HEK293 (cell line): ENCODE data around the gene BICRA.

Experiments used
- CTCF ChIA-PET: fragments of 350-600 bp; formaldehyde crosslinking; extraction: SDS; loops from one replicate; lab custom pipeline; 2021; ENCODE audit warnings: antibody characterized with exemption; lab: Yijun Ruan, JAX
- POLR2A ChIA-PET: fragments of 300-600 bp; formaldehyde crosslinking; extraction: SDS; loops from one replicate; lab custom pipeline; 2020; ENCODE audit warnings: antibody characterized with exemption, inconsistent platforms; lab: Yijun Ruan, JAX
- H3K27ac ChIP-seq: fragments of 200-500 bp; sonication (Bioruptor generic); 2 replicates; pipeline ENCODE4 v1.5.1; 2014; ENCODE audit warnings: low read depth, low read length, control low read depth, inconsistent platforms; ENCODE audit errors: extremely low read depth
- H3K36me3 ChIP-seq, 2 experiments: fragments of 200-500 bp in 1 of 2; sonication (Bioruptor generic) in 1 of 2; 1 replicate in 1 of 2; 2 replicates in 1 of 2; pipeline ENCODE4 v1.5.1; 2014 to 2017; ENCODE audit warnings: inconsistent platforms in 2 of 2, low read length in 2 of 2; ENCODE audit not compliant: control insufficient read depth in 2 of 2, insufficient read depth in 1 of 2
- H3K4me1 ChIP-seq: fragments of 200-500 bp; sonication (Bioruptor generic); 2 replicates; pipeline ENCODE4 v1.5.1; 2014; ENCODE audit warnings: mild to moderate bottlenecking, low read length, inconsistent platforms; ENCODE audit not compliant: control insufficient read depth, insufficient read depth
- H3K4me3 ChIP-seq: 2 replicates; pipeline ENCODE4 v1.5.1; 2011; ENCODE audit warnings: low read depth, mild to moderate bottlenecking, control low read depth, low read length, moderate library complexity
- H3K9me3 ChIP-seq: fragments of 200-500 bp; sonication (Bioruptor generic); 2 replicates; pipeline ENCODE4 v1.5.1; 2014; ENCODE audit warnings: low read depth, low read length, inconsistent platforms; ENCODE audit not compliant: control insufficient read depth, insufficient read depth
- GLI4 ChIP-seq: fragments of 450-650 bp; formaldehyde crosslinking; IDR thresholded peaks from 2 replicates; pipeline ENCODE4 v1.5.1; 2016; ENCODE audit warnings: missing biosample characterization, missing genetic modification characterization
- SP3 ChIP-seq: fragments of 450-650 bp; formaldehyde crosslinking; IDR thresholded peaks from 2 replicates; pipeline ENCODE4 v1.5.1; 2016; ENCODE audit warnings: missing biosample characterization, missing genetic modification characterization
- YY2 ChIP-seq: fragments of 450-650 bp; formaldehyde crosslinking; IDR thresholded peaks from 2 replicates; pipeline ENCODE4 v1.5.1; 2016; ENCODE audit warnings: missing biosample characterization, missing genetic modification characterization
- ZFP3 ChIP-seq: fragments of 450-650 bp; formaldehyde crosslinking; IDR thresholded peaks from 2 replicates; pipeline ENCODE4 v1.5.1; 2016; ENCODE audit warnings: low read depth, missing biosample characterization, missing genetic modification characterization
- ZNF121 ChIP-seq: fragments of 450-650 bp; formaldehyde crosslinking; IDR thresholded peaks from 2 replicates; pipeline ENCODE4 v1.5.1; 2016; ENCODE audit warnings: missing biosample characterization, missing genetic modification characterization
- ZNF132 ChIP-seq: fragments of 450-650 bp; formaldehyde crosslinking; IDR thresholded peaks from 2 replicates; pipeline ENCODE4 v1.5.1; 2017; ENCODE audit warnings: missing biosample characterization, missing genetic modification characterization, borderline replicate concordance
- ZNF175 ChIP-seq: fragments of 450-650 bp; formaldehyde crosslinking; IDR thresholded peaks from 2 replicates; pipeline ENCODE4 v1.5.1; 2016; ENCODE audit warnings: missing biosample characterization, missing genetic modification characterization
- ZNF239 ChIP-seq: fragments of 450-650 bp; formaldehyde crosslinking; IDR thresholded peaks from 2 replicates; pipeline ENCODE4 v1.5.1; 2016; ENCODE audit warnings: missing biosample characterization, missing genetic modification characterization
- ZNF266 ChIP-seq: fragments of 450-650 bp; formaldehyde crosslinking; IDR thresholded peaks from 2 replicates; pipeline ENCODE4 v1.5.1; 2016; ENCODE audit warnings: missing biosample characterization, missing genetic modification characterization, low read depth
- ZNF341 ChIP-seq: fragments of 450-650 bp; formaldehyde crosslinking; IDR thresholded peaks from 2 replicates; pipeline ENCODE4; 2016; ENCODE audit warnings: low read depth, missing biosample characterization, missing genetic modification characterization
- ZNF350 ChIP-seq: fragments of 450-650 bp; formaldehyde crosslinking; IDR thresholded peaks from 2 replicates; pipeline ENCODE4 v1.5.0; 2017; ENCODE audit warnings: missing biosample characterization, mild to moderate bottlenecking, missing genetic modification characterization
- ZNF529 ChIP-seq: fragments of 450-650 bp; formaldehyde crosslinking; IDR thresholded peaks from 2 replicates; pipeline ENCODE4 v1.5.1; 2017; ENCODE audit warnings: missing genetic modification characterization, missing biosample characterization; ENCODE audit not compliant: insufficient replicate concordance
- ZNF548 ChIP-seq: fragments of 450-650 bp; formaldehyde crosslinking; IDR thresholded peaks from 2 replicates; pipeline ENCODE4 v1.5.1; 2016; ENCODE audit warnings: missing biosample characterization, missing genetic modification characterization
- ZNF624 ChIP-seq: fragments of 450-650 bp; formaldehyde crosslinking; IDR thresholded peaks from 2 replicates; pipeline ENCODE4 v1.5.1; 2017; ENCODE audit warnings: missing biosample characterization, missing genetic modification characterization
- ZNF701 ChIP-seq: fragments of 450-650 bp; formaldehyde crosslinking; IDR thresholded peaks from 2 replicates; pipeline ENCODE4 v1.5.1; 2016; ENCODE audit warnings: missing biosample characterization, missing genetic modification characterization
- ZNF747 ChIP-seq: fragments of 450-650 bp; formaldehyde crosslinking; IDR thresholded peaks from 2 replicates; pipeline ENCODE4 v1.5.1; 2016; ENCODE audit warnings: missing biosample characterization, missing genetic modification characterization
- ZNF76 ChIP-seq: fragments of 450-650 bp; formaldehyde crosslinking; IDR thresholded peaks from 2 replicates; pipeline ENCODE4; 2016; ENCODE audit warnings: low read depth, missing biosample characterization, missing genetic modification characterization, borderline replicate concordance
- ZNF776 ChIP-seq: fragments of 450-650 bp; formaldehyde crosslinking; IDR thresholded peaks from 2 replicates; pipeline ENCODE4 v1.5.0; 2017; ENCODE audit warnings: missing biosample characterization, missing genetic modification characterization, borderline replicate concordance
- ZNF785 ChIP-seq: fragments of 450-650 bp; formaldehyde crosslinking; IDR thresholded peaks from 2 replicates; pipeline ENCODE4 v1.5.1; 2016; ENCODE audit warnings: missing biosample characterization, missing genetic modification characterization
- ZNF791 ChIP-seq: fragments of 450-650 bp; formaldehyde crosslinking; IDR thresholded peaks from 2 replicates; pipeline ENCODE4 v1.5.1; 2016; ENCODE audit warnings: missing biosample characterization, missing genetic modification characterization
- ZNF843 ChIP-seq: fragments of 450-650 bp; formaldehyde crosslinking; IDR thresholded peaks from 2 replicates; pipeline ENCODE4 v1.5.1; 2016; ENCODE audit warnings: missing biosample characterization, missing genetic modification characterization
- TF ChIP-seq, protein P1 (sequence below): fragments of 450-650 bp; formaldehyde crosslinking; IDR thresholded peaks from 2 replicates; pipeline ENCODE4; 2016; ENCODE audit warnings: missing biosample characterization, missing genetic modification characterization
- TF ChIP-seq, protein P2 (sequence below): fragments of 450-650 bp; formaldehyde crosslinking; conservative IDR thresholded peaks from 2 replicates; pipeline ENCODE4 v1.5.1; 2016; ENCODE audit warnings: low read depth, missing biosample characterization, missing genetic modification characterization
- TF ChIP-seq, protein P3 (sequence below): fragments of 450-650 bp; formaldehyde crosslinking; IDR thresholded peaks from 2 replicates; pipeline ENCODE4 v1.5.1; 2016; ENCODE audit warnings: missing biosample characterization, missing genetic modification characterization
- TF ChIP-seq, protein P4 (sequence below): fragments of 450-650 bp; formaldehyde crosslinking; optimal IDR thresholded peaks from 2 replicates; pipeline ENCODE3; 2016; ENCODE audit warnings: missing biosample characterization, mild to moderate bottlenecking, missing genetic modification characterization
- TF ChIP-seq, protein P5 (sequence below): fragments of 450-650 bp; formaldehyde crosslinking; IDR thresholded peaks from 2 replicates; pipeline ENCODE4 v1.5.1; 2016; ENCODE audit warnings: missing biosample characterization, missing genetic modification characterization

Gene BICRA

DNA sequence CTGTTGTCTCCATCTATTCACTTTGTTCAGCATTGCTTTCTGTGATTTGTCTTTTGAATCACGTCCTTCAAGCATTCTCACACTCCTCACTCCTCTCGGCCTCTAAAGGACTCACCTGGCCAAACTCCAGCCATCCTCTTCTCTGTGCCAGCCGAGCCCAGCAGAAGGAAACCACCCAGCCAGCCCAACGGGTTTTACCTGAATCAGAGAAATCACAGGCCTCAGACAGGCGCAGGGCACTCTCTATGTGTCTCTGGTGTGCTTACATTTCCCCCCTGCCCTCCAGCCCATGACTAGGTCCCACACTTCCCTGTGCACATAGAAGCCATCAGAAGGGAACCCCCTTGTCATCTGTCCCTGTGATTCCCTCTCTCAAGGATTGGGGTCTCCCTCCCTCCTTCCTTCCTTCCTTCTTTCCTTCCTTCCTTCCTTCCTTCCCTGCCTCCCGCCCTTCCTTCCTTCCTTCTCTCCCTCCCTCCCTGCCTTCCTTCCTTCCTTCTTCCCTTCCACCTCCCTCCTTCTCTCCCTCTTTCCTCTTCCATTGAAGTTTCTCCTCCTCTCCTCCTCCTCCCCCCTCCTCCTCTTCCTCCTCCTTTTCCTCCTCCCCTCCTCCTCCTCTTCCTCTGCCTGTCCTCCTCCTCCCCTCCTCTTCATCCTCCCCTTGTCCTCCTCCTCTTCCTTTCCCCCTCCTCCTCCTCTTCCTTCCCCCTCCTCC, 27.2 kb upstream of the BICRA start:
- Histone ChIP-seq H3K4me3 (no peak overlapping the region), H3K4me1 (peaks cover 6% of the 10 kb centered on the region), H3K36me3 (no peaks in the 10 kb centered on the region), H3K9me3 (no peaks in the 10 kb centered on the region), H3K27ac (no peak overlapping the region)
- ChIA-PET CTCF (no interaction called here), POLR2A (no interaction called here)
- no peak for TF ChIP-seq ZNF175 (tag by site-specific recombination)
- no peak for TF ChIP-seq ZFP3 (tag by site-specific recombination)
- no peak for TF ChIP-seq ZNF529 (tag by site-specific recombination)
- TF ChIP-seq ZNF624 (tag by site-specific recombination) = no peak
- TF ChIP-seq ZNF785 = 0 out of 2 replicates have a peak, but pooled peaks have one; percentile 52
- TF ChIP-seq ZNF701 = peak; percentile 28; the same call in 1 of the 2 replicates
- TF ChIP-seq GLI4 (tag by site-specific recombination) = no peak
- no peak for TF ChIP-seq ZNF776
- no peak for TF ChIP-seq ZNF747 (tag by site-specific recombination)
- TF ChIP-seq ZNF76 = no peak
- TF ChIP-seq, protein P1, sequence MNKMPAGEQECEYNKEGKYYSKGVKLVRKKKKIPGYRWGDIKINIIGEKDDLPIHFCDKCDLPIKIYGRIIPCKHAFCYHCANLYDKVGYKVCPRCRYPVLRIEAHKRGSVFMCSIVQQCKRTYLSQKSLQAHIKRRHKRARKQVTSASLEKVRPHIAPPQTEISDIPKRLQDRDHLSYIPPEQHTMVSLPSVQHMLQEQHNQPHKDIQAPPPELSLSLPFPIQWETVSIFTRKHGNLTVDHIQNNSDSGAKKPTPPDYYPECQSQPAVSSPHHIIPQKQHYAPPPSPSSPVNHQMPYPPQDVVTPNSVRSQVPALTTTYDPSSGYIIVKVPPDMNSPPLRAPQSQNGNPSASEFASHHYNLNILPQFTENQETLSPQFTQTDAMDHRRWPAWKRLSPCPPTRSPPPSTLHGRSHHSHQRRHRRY (tag by site-specific recombination) = no peak
- TF ChIP-seq YY2 (tag by site-specific recombination) = no peak
- TF ChIP-seq, protein P2, sequence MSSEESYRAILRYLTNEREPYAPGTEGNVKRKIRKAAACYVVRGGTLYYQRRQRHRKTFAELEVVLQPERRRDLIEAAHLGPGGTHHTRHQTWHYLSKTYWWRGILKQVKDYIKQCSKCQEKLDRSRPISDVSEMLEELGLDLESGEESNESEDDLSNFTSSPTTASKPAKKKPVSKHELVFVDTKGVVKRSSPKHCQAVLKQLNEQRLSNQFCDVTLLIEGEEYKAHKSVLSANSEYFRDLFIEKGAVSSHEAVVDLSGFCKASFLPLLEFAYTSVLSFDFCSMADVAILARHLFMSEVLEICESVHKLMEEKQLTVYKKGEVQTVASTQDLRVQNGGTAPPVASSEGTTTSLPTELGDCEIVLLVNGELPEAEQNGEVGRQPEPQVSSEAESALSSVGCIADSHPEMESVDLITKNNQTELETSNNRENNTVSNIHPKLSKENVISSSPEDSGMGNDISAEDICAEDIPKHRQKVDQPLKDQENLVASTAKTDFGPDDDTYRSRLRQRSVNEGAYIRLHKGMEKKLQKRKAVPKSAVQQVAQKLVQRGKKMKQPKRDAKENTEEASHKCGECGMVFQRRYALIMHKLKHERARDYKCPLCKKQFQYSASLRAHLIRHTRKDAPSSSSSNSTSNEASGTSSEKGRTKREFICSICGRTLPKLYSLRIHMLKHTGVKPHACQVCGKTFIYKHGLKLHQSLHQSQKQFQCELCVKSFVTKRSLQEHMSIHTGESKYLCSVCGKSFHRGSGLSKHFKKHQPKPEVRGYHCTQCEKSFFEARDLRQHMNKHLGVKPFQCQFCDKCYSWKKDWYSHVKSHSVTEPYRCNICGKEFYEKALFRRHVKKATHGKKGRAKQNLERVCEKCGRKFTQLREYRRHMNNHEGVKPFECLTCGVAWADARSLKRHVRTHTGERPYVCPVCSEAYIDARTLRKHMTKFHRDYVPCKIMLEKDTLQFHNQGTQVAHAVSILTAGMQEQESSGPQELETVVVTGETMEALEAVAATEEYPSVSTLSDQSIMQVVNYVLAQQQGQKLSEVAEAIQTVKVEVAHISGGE = no peak
- peak; percentile 16; the same call in 1 of the 2 replicates for TF ChIP-seq ZNF266 (tag by site-specific recombination)
- TF ChIP-seq ZNF843 (tag by site-specific recombination) = 0 out of 2 replicates have a peak, but pooled peaks have one; percentile 23
- peak; percentile 75 for TF ChIP-seq ZNF341 (tag by site-specific recombination)
- TF ChIP-seq, protein P3, sequence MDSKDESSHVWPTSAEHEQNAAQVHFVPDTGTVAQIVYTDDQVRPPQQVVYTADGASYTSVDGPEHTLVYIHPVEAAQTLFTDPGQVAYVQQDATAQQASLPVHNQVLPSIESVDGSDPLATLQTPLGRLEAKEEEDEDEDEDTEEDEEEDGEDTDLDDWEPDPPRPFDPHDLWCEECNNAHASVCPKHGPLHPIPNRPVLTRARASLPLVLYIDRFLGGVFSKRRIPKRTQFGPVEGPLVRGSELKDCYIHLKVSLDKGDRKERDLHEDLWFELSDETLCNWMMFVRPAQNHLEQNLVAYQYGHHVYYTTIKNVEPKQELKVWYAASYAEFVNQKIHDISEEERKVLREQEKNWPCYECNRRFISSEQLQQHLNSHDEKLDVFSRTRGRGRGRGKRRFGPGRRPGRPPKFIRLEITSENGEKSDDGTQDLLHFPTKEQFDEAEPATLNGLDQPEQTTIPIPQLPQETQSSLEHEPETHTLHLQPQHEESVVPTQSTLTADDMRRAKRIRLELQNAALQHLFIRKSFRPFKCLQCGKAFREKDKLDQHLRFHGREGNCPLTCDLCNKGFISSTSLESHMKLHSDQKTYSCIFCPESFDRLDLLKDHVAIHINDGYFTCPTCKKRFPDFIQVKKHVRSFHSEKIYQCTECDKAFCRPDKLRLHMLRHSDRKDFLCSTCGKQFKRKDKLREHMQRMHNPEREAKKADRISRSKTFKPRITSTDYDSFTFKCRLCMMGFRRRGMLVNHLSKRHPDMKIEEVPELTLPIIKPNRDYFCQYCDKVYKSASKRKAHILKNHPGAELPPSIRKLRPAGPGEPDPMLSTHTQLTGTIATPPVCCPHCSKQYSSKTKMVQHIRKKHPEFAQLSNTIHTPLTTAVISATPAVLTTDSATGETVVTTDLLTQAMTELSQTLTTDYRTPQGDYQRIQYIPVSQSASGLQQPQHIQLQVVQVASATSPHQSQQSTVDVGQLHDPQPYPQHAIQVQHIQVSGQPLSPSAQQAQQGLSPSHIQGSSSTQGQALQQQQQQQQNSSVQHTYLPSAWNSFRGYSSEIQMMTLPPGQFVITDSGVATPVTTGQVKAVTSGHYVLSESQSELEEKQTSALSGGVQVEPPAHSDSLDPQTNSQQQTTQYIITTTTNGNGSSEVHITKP (tag by site-specific recombination) = no peak
- TF ChIP-seq ZNF132 = no peak
- TF ChIP-seq, protein P4, sequence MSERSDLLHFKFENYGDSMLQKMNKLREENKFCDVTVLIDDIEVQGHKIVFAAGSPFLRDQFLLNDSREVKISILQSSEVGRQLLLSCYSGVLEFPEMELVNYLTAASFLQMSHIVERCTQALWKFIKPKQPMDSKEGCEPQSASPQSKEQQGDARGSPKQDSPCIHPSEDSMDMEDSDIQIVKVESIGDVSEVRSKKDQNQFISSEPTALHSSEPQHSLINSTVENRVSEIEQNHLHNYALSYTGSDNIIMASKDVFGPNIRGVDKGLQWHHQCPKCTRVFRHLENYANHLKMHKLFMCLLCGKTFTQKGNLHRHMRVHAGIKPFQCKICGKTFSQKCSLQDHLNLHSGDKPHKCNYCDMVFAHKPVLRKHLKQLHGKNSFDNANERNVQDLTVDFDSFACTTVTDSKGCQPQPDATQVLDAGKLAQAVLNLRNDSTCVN = no peak
- no peak for TF ChIP-seq ZNF548 (tag by site-specific recombination)
- peak; percentile 98 for TF ChIP-seq SP3 (tag by site-specific recombination)
- TF ChIP-seq ZNF121 = no peak
- TF ChIP-seq ZNF350 (tag by site-specific recombination) = no peak
- TF ChIP-seq ZNF791 (tag by site-specific recombination) = 0 out of 2 replicates have a peak, but pooled peaks have one; percentile 40
- TF ChIP-seq, protein P5, sequence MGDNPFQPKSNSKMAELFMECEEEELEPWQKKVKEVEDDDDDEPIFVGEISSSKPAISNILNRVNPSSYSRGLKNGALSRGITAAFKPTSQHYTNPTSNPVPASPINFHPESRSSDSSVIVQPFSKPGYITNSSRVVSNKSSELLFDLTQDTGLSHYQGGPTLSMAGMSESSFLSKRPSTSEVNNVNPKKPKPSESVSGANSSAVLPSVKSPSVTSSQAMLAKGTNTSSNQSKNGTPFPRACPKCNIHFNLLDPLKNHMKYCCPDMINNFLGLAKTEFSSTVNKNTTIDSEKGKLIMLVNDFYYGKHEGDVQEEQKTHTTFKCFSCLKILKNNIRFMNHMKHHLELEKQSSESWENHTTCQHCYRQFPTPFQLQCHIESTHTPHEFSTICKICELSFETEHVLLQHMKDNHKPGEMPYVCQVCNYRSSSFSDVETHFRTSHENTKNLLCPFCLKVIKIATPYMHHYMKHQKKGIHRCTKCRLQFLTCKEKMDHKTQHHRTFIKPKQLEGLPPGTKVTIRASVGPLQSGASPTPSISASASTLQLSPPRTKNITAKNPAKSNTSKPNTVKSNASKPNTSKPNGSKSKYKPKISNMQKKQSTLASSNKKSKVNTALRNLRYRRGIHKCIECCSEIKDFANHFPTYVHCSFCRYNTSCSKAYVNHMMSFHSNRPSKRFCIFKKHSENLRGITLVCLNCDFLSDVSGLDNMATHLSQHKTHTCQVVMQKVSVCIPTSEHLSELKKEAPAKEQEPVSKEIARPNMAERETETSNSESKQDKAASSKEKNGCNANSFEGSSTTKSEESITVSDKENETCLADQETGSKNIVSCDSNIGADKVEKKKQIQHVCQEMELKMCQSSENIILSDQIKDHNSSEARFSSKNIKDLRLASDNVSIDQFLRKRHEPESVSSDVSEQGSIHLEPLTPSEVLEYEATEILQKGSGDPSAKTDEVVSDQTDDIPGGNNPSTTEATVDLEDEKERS (tag by site-specific recombination) = no peak
- peak; percentile 53; the same call in 1 of the 2 replicates for TF ChIP-seq ZNF239
